Upper lobe of left lung (tissue), 6 donors: Measurements from ENCODE around the gene TPCN1. TPM values are rescaled to one million over a fixed set of nuclear protein-coding genes. Genes with fewer than 3 reads are reported as not detected.

ENCODE experiments used
- ATAC-seq, 2 donors: fragments of 200-7000 bp; cut with Tn5 transposase; one replicate each; pipeline ENCODE4 v1.9.1; 2022; ENCODE audit warnings: mild to moderate bottlenecking in 2 of 2, moderate library complexity in 2 of 2; ENCODE audit not compliant: low FRiP score in 2 of 2
- DNase-seq, 2 donors: peaks; one replicate each; pipeline ENCODE4 v3.0.0-alpha.2; 2019 to 2020
- H3K27ac ChIP-seq, 4 donors: fragments of 200-600 bp; sonication (generic); one replicate each; pipeline ENCODE4 v1.5.1; 2016 to 2019
- H3K27me3 ChIP-seq, 4 donors: fragments of 200-600 bp; sonication (generic); one replicate each; pipeline ENCODE4 v1.5.1; 2017 to 2019
- H3K36me3 ChIP-seq, 4 donors: fragments of 200-600 bp; sonication (generic); one replicate each; pipeline ENCODE4 v1.5.1; 2016 to 2019
- H3K4me1 ChIP-seq, 4 donors: fragments of 200-600 bp; sonication (generic); one replicate each; pipeline ENCODE4 v1.5.1; 2018 to 2019
- H3K4me3 ChIP-seq, 4 donors: fragments of 200-600 bp; sonication (generic); one replicate each; pipeline ENCODE4 v1.5.1; 2017 to 2019; ENCODE audit warnings: mild to moderate bottlenecking in 2 of 4, moderate library complexity in 1 of 4
- H3K9me3 ChIP-seq, 4 donors: fragments of 200-600 bp; sonication (generic); one replicate each; pipeline ENCODE4 v1.5.1; 2018 to 2019
- EP300 ChIP-seq, 4 donors: sonication (generic); formaldehyde crosslinking; IDR thresholded peaks; one replicate each; pipeline ENCODE4 v1.5.1; 2017; ENCODE audit warnings: antibody characterized with exemption in 4 of 4, control low read depth in 2 of 4
- POLR2A ChIP-seq, 4 donors: fragments of 450-650 bp; IDR thresholded peaks; one replicate each; pipeline ENCODE4 v1.5.1; 2016 to 2017; ENCODE audit warnings: antibody characterized with exemption in 4 of 4, mild to moderate bottlenecking in 2 of 4
- POLR2AphosphoS5 ChIP-seq, 2 donors: sonication (generic); formaldehyde crosslinking; IDR thresholded peaks; one replicate each; pipeline ENCODE4 v1.5.1; 2017; ENCODE audit warnings: antibody characterized with exemption in 2 of 2
- WGBS, 2 donors: methylation state at CpG; one replicate each; pipeline ENCODE4 v1.1.5; 2017 to 2018; 5-methylcytosine and 5-hydroxymethylcytosine counted together
- total RNA-seq, 6 donors: library from RNA; depleted of rRNA in 4 of 6; stranded (reverse); fragments of >200 nt in 4 of 6; gene quantifications; one replicate each; pipeline versions ENCODE4 v1.1.0 to v1.2.1, GENCODE V29; 2016 to 2021
- TF ChIP-seq, protein P1 (sequence below), 6 experiments: fragments of 450-650 bp in 4 of 6; fragments of 200-600 bp in 2 of 6; sonication (generic) in 2 of 6; IDR thresholded peaks; one replicate each; pipeline ENCODE4 v1.5.1; 2016 to 2019; ENCODE audit warnings: antibody characterized with exemption in 6 of 6
- donor health status: DM: no; HTN: no; CAD: no; lungs with moderate emphysema.
- donor health status: DM: no; HTN: yes; CAD: no; lungs with severe emphysema.

Gene TPCN1
- total RNA-seq, 6 donors from 2014 or later = 36.6 to 193 (median 52.2) TPM

DNA sequence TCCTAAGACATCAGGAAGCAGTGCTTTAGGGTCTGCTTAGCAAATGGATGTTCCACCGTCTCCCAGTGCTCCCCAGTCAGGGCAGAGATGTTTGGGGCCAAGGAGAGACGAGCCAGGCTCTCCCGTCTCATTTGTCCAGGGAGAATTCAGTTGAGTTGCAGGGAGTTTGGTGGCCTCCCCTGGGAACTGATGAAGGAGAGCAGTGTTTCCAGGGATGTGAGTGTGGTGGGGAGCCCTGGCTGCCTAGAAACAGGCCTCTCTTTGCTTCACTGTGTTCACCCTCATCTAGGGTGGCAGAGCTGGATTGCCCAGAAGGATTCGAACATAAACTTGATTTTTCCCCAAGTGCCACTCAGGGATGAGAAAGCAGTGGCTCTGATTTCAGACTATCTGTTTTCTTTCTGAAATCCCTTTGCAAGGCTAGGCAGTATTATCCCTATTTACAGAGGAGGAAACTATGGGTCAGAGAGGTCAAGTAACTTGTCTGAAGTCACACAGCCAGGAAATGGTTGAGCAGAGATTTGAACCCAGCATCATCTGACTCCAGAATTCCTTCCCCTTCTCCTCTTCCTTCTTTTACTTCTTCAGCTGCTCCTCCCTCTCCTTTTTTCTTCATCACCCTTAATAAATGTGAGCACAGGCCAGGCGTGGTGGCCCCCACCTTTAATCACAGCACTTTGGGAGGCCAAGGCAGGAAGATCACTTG lies 6.6 kb downstream of the TPCN1 start:
- H3K27ac ChIP-seq = peak overlapping the region; percentile 2 to 73 (median 39)
- 92 to 95% methylated on average over 5 of the region's 5 CpGs for WGBS, 2 donors
- peaks cover 0 to 48% (median 32%) of the 10 kb centered on the region in 4 donors for H3K36me3 ChIP-seq

GRCh38 chr12:113228394-113229028 lies 7.2 kb downstream of the TPCN1 start:
- peaks cover 0 to 54% (median 38%) of the 10 kb centered on the region in 4 donors for H3K36me3 ChIP-seq
- ATAC-seq (no peak), DNase-seq (no peak)
- H3K4me3 ChIP-seq = no peak overlapping the region
- TF ChIP-seq, protein P1, sequence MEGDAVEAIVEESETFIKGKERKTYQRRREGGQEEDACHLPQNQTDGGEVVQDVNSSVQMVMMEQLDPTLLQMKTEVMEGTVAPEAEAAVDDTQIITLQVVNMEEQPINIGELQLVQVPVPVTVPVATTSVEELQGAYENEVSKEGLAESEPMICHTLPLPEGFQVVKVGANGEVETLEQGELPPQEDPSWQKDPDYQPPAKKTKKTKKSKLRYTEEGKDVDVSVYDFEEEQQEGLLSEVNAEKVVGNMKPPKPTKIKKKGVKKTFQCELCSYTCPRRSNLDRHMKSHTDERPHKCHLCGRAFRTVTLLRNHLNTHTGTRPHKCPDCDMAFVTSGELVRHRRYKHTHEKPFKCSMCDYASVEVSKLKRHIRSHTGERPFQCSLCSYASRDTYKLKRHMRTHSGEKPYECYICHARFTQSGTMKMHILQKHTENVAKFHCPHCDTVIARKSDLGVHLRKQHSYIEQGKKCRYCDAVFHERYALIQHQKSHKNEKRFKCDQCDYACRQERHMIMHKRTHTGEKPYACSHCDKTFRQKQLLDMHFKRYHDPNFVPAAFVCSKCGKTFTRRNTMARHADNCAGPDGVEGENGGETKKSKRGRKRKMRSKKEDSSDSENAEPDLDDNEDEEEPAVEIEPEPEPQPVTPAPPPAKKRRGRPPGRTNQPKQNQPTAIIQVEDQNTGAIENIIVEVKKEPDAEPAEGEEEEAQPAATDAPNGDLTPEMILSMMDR (IDR thresholded peaks at IDR 0.05) = no peak
- TF ChIP-seq POLR2AphosphoS5 (IDR thresholded peaks at IDR 0.05) (no peak), EP300 (IDR thresholded peaks at IDR 0.05) (no peak), POLR2A (IDR thresholded peaks at IDR 0.05) (no peak)
- H3K27me3 ChIP-seq = no peaks in the 10 kb centered on the region
- peak overlapping the region; percentile 20 to 73 (median 42) for H3K27ac ChIP-seq
- H3K9me3 ChIP-seq = no peaks in the 10 kb centered on the region
- 76 to 80% methylated on average over 5 of the region's 5 CpGs for WGBS, 2 donors
- H3K4me1 ChIP-seq = peaks cover 33 to 64% (median 54%) of the 10 kb centered on the region in 4 donors

More for the DNA sequence above, 6.6 kb downstream of the TPCN1 start:
- DNase-seq = no peak
- TF ChIP-seq POLR2A (IDR thresholded peaks at IDR 0.05) (no peak), POLR2AphosphoS5 (IDR thresholded peaks at IDR 0.05) (no peak), EP300 (IDR thresholded peaks at IDR 0.05) (no peak)
- TF ChIP-seq, protein P1 (IDR thresholded peaks at IDR 0.05) = no peak
- ATAC-seq = no peak
- H3K9me3 ChIP-seq = no peaks in the 10 kb centered on the region
- no peak overlapping the region for H3K4me3 ChIP-seq
- H3K27me3 ChIP-seq = no peaks in the 10 kb centered on the region
- H3K4me1 ChIP-seq = peaks cover 38 to 70% (median 59%) of the 10 kb centered on the region in 4 donors

DNA sequence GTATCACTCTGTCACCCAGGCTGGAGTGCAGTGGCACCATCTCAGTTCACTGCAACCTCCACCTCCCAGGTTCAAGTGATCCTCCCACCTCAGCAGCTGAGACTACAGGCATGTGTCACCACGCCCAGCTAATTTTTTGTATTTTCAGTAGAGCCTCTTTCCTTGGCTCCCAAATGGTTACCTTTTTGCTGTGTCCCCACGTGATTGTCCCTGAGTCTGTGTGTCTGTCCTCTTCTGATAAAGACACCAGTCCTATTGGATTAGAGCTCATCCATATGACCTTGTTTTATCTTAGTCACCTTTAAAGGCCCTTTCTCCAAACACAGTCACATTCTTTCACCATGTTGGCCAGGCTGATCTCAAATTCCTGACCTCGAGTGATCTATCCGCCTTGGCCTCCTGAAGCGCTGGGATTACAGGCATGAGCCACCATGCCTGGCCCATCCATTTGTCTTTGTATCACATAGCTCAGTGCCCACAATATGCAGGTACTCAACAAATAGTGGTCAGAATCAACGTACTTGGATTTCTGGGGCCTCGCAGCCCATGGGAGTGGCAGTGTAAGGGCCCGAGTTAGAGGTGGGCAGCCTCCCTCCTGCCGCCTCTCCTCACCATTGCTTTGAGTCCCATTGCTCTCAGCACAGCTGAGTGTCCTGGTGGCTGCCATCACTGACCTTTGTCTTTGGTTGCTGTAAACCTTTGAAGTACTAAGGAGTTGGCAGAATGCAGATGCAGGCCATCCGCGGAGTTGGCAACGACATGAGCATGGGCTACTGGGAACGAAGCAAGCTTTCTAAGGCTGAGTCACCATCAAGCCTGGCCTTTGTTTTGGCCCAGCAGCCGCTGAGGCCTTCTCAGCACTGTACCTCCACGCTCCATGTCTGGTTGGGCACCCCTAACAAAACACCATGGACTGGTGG lies 9.3 kb downstream of the TPCN1 start:
- no peak overlapping the region for H3K27ac ChIP-seq
- H3K36me3 ChIP-seq = peaks cover 0 to 61% (median 44%) of the 10 kb centered on the region in 4 donors
- 94 to 98% methylated on average over 12 to 14 of the region's 15 CpGs for WGBS, 2 donors
- no peaks in the 10 kb centered on the region for H3K9me3 ChIP-seq
- peaks cover 20 to 49% (median 41%) of the 10 kb centered on the region in 4 donors for H3K4me1 ChIP-seq
- no peak overlapping the region for H3K4me3 ChIP-seq
- DNase-seq (no peak), ATAC-seq (no peak)
- no peaks in the 10 kb centered on the region for H3K27me3 ChIP-seq
- no peak for TF ChIP-seq EP300 (IDR thresholded peaks at IDR 0.05)
- no peak for TF ChIP-seq POLR2A (IDR thresholded peaks at IDR 0.05)
- TF ChIP-seq POLR2AphosphoS5 (IDR thresholded peaks at IDR 0.05) = no peak
- TF ChIP-seq, protein P1 (IDR thresholded peaks at IDR 0.05) = no peak

DNA sequence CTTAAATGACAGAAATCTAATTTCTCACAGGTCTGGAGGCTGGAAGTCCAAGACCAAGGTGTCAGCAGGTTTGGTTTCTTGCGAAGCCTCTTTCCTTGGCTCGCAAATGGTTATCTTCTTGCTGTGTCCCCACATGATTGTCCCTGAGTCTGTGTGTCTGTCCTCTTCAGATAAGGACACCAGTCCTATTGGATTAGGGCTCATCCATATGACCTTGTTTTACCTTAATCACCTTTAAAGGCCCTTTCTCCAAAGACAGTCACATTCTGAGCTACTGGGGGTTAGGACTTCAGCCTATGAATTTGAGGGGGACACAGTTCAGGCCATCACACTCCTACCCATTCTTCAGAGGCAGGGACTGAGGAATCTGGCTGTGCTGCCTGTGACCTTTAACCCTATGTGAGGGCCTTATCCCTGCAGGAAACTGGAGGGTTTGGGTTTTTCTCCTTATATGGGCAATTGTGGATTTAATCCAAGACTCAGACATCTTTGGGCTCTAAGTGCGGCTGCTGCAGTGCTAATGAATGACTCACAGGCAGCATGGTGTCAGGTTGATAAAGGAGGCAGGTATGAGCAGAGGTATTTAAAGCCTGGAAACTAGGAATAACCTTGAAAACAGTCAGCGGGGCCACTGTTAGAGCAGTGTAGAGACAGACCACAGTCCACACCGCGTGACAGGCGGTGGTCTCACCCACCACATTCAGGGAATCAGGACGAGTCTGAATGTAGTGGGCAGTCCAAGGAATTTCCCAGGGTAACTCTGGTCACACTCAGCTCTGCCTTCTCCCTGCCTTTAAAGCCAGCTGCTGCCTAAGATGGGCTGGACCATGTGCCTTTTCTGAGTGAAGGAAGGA lies 10.2 kb downstream of the TPCN1 start:
- 89% methylated on average over 8 of the region's 8 CpGs for WGBS, 2 donors
- Histone ChIP-seq H3K27me3 (no peaks in the 10 kb centered on the region), H3K9me3 (no peaks in the 10 kb centered on the region), H3K27ac (peak overlapping the region in 2 of 4 donors; percentile 35 to 68), H3K4me3 (no peak overlapping the region), H3K36me3 (peaks cover 0 to 61% (median 44%) of the 10 kb centered on the region in 4 donors), H3K4me1 (peaks cover 24 to 56% (median 46%) of the 10 kb centered on the region in 4 donors)
- no peak for TF ChIP-seq POLR2A (IDR thresholded peaks at IDR 0.05)
- no peak for TF ChIP-seq EP300 (IDR thresholded peaks at IDR 0.05)
- TF ChIP-seq, protein P1 (IDR thresholded peaks at IDR 0.05) = no peak
- no peak for TF ChIP-seq POLR2AphosphoS5 (IDR thresholded peaks at IDR 0.05)
- DNase-seq = no peak
- no peak for ATAC-seq
